SK-N-SH (cell line): ENCODE measurements around the gene VPS52.
A peak's percentile ranks its signal among the peaks of the same experiment; 100 is the strongest.

Experiments
- CHD2 ChIP-seq: fragments of 150-350 bp; IDR thresholded peaks from 2 replicates; pipeline ENCODE4 v1.6.1; 2018; ENCODE audit warnings: low read length; ENCODE audit not compliant: partially characterized antibody
- CTCF ChIP-seq: fragments of 200-600 bp; sonication (generic); IDR thresholded peaks from 2 replicates; pipeline ENCODE4 v1.6.1; 2017; ENCODE audit warnings: antibody characterized with exemption, mild to moderate bottlenecking, moderate library complexity
- EP300 ChIP-seq, 2 experiments: IDR thresholded peaks; 2 replicates each; pipeline versions ENCODE4 v1.4.0 to v1.6.1; 2012; ENCODE audit warnings: borderline replicate concordance in 1 of 2, low read depth in 1 of 2, low read length in 1 of 2
- GABPA ChIP-seq: IDR thresholded peaks from 2 replicates; pipeline ENCODE4 v1.4.0; 2012; ENCODE audit warnings: low read depth, mild to moderate bottlenecking
- NFIC ChIP-seq: IDR thresholded peaks from 2 replicates; pipeline ENCODE4 v1.4.0; 2012; ENCODE audit warnings: borderline replicate concordance
- POLR2AphosphoS5 ChIP-seq: IDR thresholded peaks from 2 replicates; pipeline ENCODE4 v1.6.1; 2012; ENCODE audit warnings: low read depth, low read length
- RCOR1 ChIP-seq: fragments of 150-350 bp; IDR thresholded peaks from 2 replicates; pipeline ENCODE4 v1.6.1; 2017; ENCODE audit warnings: antibody characterized with exemption, low read length
- REST ChIP-seq: IDR thresholded peaks from 2 replicates; pipeline ENCODE4 v1.6.1; 2012; ENCODE audit warnings: mild to moderate bottlenecking, low read depth, low read length, moderate library complexity
- SMC3 ChIP-seq: IDR thresholded peaks from 2 replicates; pipeline ENCODE4 v1.6.1; 2012; ENCODE audit warnings: low read depth, low read length, improper control_type of control experiment
- TAF1 ChIP-seq: IDR thresholded peaks from 2 replicates; pipeline ENCODE4 v1.6.1; 2012; ENCODE audit warnings: low read depth, mild to moderate bottlenecking, low read length, moderate library complexity, borderline replicate concordance
- USF2 ChIP-seq: fragments of 150-350 bp; IDR thresholded peaks from 2 replicates; pipeline ENCODE4 v1.6.1; 2017; ENCODE audit warnings: antibody characterized with exemption, low read length, low read depth, borderline replicate concordance
- TF ChIP-seq, protein P1 (sequence below): IDR thresholded peaks from 2 replicates; pipeline ENCODE4; 2012

- TF ChIP-seq CTCF (no peak), POLR2AphosphoS5 (peak; percentile 82; the same call in 1 of the 2 replicates), GABPA (peak; percentile 80), EP300 (IDR thresholded peaks at IDR 0.05; ENCODE audit: borderline replicate concordance in 1 of 2, low read depth in 1 of 2, low read length in 1 of 2) (no peak), SMC3 (no peak), TAF1 (peak; percentile 71), USF2 (no peak), REST (no peak), CHD2 (peak; percentile 73), NFIC (no peak), RCOR1 (no peak)
- TF ChIP-seq, protein P1, sequence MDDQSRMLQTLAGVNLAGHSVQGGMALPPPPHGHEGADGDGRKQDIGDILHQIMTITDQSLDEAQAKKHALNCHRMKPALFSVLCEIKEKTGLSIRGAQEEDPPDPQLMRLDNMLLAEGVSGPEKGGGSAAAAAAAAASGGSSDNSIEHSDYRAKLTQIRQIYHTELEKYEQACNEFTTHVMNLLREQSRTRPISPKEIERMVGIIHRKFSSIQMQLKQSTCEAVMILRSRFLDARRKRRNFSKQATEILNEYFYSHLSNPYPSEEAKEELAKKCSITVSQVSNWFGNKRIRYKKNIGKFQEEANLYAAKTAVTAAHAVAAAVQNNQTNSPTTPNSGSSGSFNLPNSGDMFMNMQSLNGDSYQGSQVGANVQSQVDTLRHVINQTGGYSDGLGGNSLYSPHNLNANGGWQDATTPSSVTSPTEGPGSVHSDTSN, result peak; percentile 44; the same call in 1 of the 2 replicates
Observed at GRCh38 chr6:33208091-33208967, 63.3 kb downstream of the VPS52 start, which contains the start of gene RING1.
